Lower lobe of right lung (tissue), 2 donors: ENCODE measurements around the gene ZSWIM1. TPM values are rescaled to one million over a fixed set of nuclear protein-coding genes. Genes with fewer than 3 reads are reported as not detected.
"Not testable (repeated sequence)": the region's sequence is repeated elsewhere in the genome, so short reads cannot be mapped to it uniquely, and the experiment has no call there.

ENCODE experiments used
- ATAC-seq, 2 donors: fragments of 200-7000 bp; cut with Tn5 transposase; one replicate each; pipeline ENCODE4 v1.9.1; 2020 to 2022; ENCODE audit warnings: mild to moderate bottlenecking in 2 of 2, moderate library complexity in 2 of 2
- DNase-seq: peaks from one replicate; pipeline ENCODE4 v3.0.0-alpha.2; 2020
- H3K27ac ChIP-seq: fragments of 200-600 bp; one replicate; pipeline ENCODE4 v1.8.0; 2022
- H3K27me3 ChIP-seq: fragments of 200-600 bp; one replicate; pipeline ENCODE4 v1.8.0; 2022; ENCODE audit warnings: low read depth
- H3K36me3 ChIP-seq: fragments of 200-600 bp; one replicate; pipeline ENCODE4 v1.8.0; 2022; ENCODE audit warnings: mild to moderate bottlenecking
- H3K4me1 ChIP-seq: fragments of 200-600 bp; one replicate; pipeline ENCODE4 v1.8.0; 2022
- H3K4me3 ChIP-seq: fragments of 200-600 bp; one replicate; pipeline ENCODE4 v1.8.0; 2022; ENCODE audit warnings: mild to moderate bottlenecking
- H3K9me3 ChIP-seq: fragments of 200-600 bp; one replicate; pipeline ENCODE4 v1.8.0; 2022
- intact Hi-C: fragments of 100-400 bp; cut with DNase I; formaldehyde crosslinking; loops from one replicate; pipeline ENCODE4 v1.11.0; 2022
- total RNA-seq: library from RNA; stranded (reverse); fragmentation: NEBNext Ultra II Directional; extraction: Animal tissue kit (Norgen Biotek cat#: 25700); gene quantifications from one replicate; pipeline ENCODE4 v1.2.1, GENCODE V29; 2021
- TF ChIP-seq, protein P1 (sequence below): fragments of 200-600 bp; IDR thresholded peaks from one replicate; pipeline ENCODE4 v1.8.0; 2022; ENCODE audit warnings: antibody characterized with exemption, mild to moderate bottlenecking
- donor health status: DM: no; HTN: yes; CAD: no; lungs with severe emphysema.

The ZSWIM1 gene
- total RNA-seq, 1 donor from 2014 or later = 9.6 TPM

DNA sequence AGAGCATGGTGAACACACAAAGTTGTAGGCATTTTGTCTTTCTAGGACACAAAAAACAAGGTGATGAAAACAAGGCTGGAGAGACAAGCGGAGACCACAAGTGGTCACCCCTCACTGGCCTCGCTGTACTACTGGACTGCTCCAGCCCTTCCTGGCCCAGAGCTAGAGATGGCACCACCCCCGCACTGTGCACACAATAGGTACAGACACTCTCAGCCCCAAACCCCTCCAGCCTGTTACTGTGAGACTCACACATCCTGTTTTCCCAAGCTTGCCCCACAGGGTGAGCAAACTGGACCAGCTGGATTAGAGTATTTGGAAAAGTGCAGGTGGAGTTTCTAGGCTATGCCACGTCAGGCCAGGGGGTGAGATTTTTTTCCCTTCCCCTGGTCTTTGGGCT is 8.4 kb upstream of the ZSWIM1 start:
- no peak for ATAC-seq
- Histone ChIP-seq H3K27me3 (no peaks in the 10 kb centered on the region), H3K4me1 (no peaks in the 10 kb centered on the region), H3K36me3 (peaks cover 11% of the 10 kb centered on the region), H3K4me3 (no peak overlapping the region), H3K9me3 (no peaks in the 10 kb centered on the region), H3K27ac (no peak overlapping the region)
- intact Hi-C loops = no loop called here
- DNase-seq = no peak
- TF ChIP-seq, protein P1, sequence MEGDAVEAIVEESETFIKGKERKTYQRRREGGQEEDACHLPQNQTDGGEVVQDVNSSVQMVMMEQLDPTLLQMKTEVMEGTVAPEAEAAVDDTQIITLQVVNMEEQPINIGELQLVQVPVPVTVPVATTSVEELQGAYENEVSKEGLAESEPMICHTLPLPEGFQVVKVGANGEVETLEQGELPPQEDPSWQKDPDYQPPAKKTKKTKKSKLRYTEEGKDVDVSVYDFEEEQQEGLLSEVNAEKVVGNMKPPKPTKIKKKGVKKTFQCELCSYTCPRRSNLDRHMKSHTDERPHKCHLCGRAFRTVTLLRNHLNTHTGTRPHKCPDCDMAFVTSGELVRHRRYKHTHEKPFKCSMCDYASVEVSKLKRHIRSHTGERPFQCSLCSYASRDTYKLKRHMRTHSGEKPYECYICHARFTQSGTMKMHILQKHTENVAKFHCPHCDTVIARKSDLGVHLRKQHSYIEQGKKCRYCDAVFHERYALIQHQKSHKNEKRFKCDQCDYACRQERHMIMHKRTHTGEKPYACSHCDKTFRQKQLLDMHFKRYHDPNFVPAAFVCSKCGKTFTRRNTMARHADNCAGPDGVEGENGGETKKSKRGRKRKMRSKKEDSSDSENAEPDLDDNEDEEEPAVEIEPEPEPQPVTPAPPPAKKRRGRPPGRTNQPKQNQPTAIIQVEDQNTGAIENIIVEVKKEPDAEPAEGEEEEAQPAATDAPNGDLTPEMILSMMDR = no peak

DNA sequence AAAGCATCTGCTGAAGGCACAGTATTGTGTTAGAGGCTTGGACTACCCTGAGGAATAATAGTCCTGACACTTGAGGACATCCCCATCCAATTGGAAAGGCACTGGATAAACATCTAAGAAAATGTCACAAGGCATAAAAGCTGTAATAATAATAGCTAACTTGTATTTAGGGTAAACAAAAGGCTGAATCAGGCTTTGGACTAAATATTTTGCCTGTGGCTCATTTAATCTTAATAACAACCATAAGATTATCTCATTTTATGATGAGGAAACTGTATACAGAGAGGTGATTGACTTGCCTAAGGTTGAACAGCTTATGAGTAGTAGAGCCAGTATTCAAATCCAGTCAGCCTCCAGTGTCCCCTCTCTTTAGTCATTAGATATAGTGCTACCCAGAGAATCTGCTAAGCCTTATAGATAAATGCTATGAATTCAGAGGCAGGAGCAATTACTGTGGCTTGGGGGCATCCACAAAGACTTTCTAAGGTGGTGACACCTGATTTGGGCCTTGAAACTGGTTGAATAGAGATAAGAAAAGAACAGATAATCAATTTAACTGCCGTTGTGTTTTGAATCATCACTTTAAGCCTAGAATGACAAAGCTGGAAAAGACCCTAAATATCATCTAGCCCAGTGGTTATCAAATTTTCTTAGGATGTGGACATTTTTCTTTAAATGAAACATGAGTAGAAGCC is 7.5 kb upstream of the ZSWIM1 start:
- DNase-seq (no peak), ATAC-seq (no peak)
- no peak overlapping the region for H3K27ac ChIP-seq
- TF ChIP-seq, protein P1 = no peak
- no peak overlapping the region for H3K4me3 ChIP-seq
- intact Hi-C loops = no loop called here
- H3K9me3 ChIP-seq = no peaks in the 10 kb centered on the region
- H3K36me3 ChIP-seq = peaks cover 20% of the 10 kb centered on the region
- H3K27me3 ChIP-seq = no peaks in the 10 kb centered on the region
- H3K4me1 ChIP-seq = no peaks in the 10 kb centered on the region

DNA sequence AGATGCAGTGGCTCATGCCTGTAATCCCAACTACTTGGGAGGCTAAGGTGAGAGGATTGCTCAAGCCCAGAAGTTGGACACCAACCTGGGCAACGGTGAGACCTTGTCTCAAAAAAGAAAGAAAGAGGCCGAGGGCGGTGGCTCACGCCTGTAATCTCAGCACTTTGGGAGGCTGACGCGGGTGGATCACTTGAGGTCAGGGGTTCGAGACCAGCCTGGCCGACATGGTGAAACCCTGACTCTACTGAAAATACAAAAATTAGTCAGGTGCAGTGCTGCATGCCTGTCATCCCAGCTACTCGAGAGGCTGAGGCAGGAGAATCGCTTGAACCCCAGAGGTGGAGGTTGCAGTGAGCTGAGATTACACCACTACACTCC is 6.9 kb upstream of the ZSWIM1 start:
- H3K27ac ChIP-seq, H3K9me3 ChIP-seq, H3K4me1 ChIP-seq, H3K27me3 ChIP-seq, intact Hi-C loops, H3K4me3 ChIP-seq, DNase-seq, ATAC-seq: not testable (repeated sequence)
- H3K36me3 ChIP-seq = peaks cover 22% of the 10 kb centered on the region

DNA sequence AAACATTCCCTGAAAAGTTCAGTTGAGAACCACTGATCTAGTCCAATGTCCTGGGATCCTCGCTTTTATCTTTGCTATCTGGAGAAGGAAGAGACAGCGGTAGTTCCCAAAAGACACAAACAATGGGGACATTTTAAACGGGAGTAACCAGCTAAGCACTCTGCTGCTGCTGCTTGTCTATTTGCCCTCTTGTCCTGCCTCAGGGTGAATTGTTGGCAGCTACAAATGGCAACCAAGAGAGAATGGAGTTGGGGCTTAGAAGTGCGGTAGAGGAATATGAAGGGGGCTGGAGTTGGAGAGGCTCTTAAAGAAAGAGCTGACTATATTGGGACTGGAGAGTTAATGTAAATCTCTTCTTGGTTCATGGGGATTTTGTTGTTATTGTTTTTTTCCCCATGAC is 6.5 kb upstream of the ZSWIM1 start:
- ATAC-seq (no peak), DNase-seq (no peak)
- no peaks in the 10 kb centered on the region for H3K9me3 ChIP-seq
- H3K27ac ChIP-seq = no peak overlapping the region
- H3K4me3 ChIP-seq = no peak overlapping the region
- TF ChIP-seq, protein P1 = no peak
- intact Hi-C loops = no loop called here
- no peaks in the 10 kb centered on the region for H3K27me3 ChIP-seq
- H3K36me3 ChIP-seq = peaks cover 22% of the 10 kb centered on the region
- no peaks in the 10 kb centered on the region for H3K4me1 ChIP-seq

DNA sequence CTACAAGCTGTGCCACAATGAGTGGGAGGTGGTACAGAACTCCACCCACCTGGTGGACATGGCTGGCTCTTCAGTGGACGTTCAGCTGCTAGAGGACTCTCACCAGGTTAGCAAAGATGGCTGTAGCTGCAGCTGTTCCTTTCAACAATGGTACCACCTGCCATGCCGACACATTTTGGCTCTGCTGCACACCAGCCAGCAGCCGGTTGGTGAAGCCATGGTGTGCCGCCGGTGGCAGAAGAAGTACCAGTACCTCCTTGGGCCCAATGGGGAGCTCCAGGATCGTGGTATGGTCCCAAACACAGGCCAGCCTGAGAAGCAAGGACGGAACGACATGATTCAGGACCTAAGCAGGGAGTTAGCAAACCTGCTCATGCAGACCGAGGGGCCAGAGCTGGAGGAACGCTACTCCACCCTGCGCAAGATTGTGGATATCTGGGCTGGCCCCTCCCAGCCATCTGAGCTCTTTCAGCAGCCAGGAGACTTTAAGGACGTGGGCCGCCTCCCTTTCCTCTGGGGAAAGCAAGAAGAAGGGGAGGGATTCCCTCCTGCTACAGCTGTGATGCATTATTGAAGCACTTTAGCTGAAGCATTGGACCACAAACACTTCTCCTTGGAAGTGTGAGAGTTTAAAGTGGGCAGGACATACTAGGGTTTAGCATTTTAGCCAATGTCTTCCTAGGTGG is 2.8 kb upstream of the ZSWIM1 start:
- no peak for DNase-seq
- intact Hi-C loops = no loop called here
- no peak for ATAC-seq

More for the DNA sequence above, 2.8 kb upstream of the ZSWIM1 start:
- no peak overlapping the region for H3K27ac ChIP-seq
- TF ChIP-seq, protein P1 = no peak
- H3K9me3 ChIP-seq = no peaks in the 10 kb centered on the region
- H3K4me3 ChIP-seq = no peak overlapping the region
- peaks cover 8% of the 10 kb centered on the region for H3K4me1 ChIP-seq
- H3K27me3 ChIP-seq = no peaks in the 10 kb centered on the region
- H3K36me3 ChIP-seq = peaks cover 33% of the 10 kb centered on the region
